ENCODE results near the gene IFNL2. TPM values are rescaled to one million over a fixed set of nuclear protein-coding genes. Genes with fewer than 3 reads are reported as not detected.

The IFNL2 gene
- total and polyA plus RNA-seq, 2 donors (not counting 3 experiments of a cell fraction or from before 2014, with no cell fraction given): not detected

DNA sequence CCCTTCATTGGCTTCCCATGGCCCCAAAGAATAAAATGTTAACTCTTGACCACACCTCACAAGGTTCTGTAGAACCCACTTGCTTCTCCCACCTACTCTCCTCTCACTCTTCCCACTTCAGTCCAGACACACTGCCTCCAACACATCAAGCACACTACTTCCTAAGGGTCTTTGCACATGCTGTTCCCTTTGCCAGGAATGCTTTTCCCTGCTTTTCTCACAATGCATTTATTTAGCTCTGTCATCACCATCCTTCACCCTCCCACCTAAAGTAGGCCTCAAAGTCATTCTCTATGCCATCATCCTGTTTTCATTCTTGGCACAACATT lies 36.0 kb downstream of the IFNL2 start:
- Histone ChIP-seq H3K36me3 (ENCODE audit: control insufficient read depth in 2 of 2, extremely low read depth in 1 of 2, insufficient read depth in 2 of 2, low read length in 2 of 2) (no peaks in the 10 kb centered on the region), H3K27ac (ENCODE audit: insufficient read depth, low read depth, low read length) (no peak overlapping the region), H3K79me2 (ENCODE audit: control insufficient read depth, insufficient read depth, low read length) (no peaks in the 10 kb centered on the region), H2AFZ (ENCODE audit: low read depth, low read length) (no peak overlapping the region), H3K4me1 (ENCODE audit: control insufficient read depth, extremely low read depth, insufficient read depth, low read length) (no peaks in the 10 kb centered on the region), H3K27me3 (ENCODE audit: control insufficient read depth in 2 of 2, insufficient read depth in 2 of 2, low read length in 2 of 2) (peaks cover 39 to 53% of the 10 kb centered on the region in 2 experiments), H3K4me2 (ENCODE audit: insufficient read depth, low read length) (no peak overlapping the region), H3K9ac (replicated peaks; ENCODE audit: extremely low read depth, insufficient read depth, low read length) (no peak overlapping the region), H4K20me1 (replicated peaks; ENCODE audit: control insufficient read depth, extremely low read depth, insufficient read depth, low read length) (no peaks in the 10 kb centered on the region), H3K9me3 (replicated peaks; ENCODE audit: control insufficient read depth, insufficient read depth, low read length) (no peaks in the 10 kb centered on the region), H3K4me3 (replicated peaks in 1 of 3; ENCODE audit: insufficient read depth in 1 of 3, low read depth in 1 of 3, low read length in 3 of 3) (no peak overlapping the region), H3K9me1 (replicated peaks; ENCODE audit: control insufficient read depth, extremely low read depth, insufficient read depth, low read length) (no peaks in the 10 kb centered on the region)
- CTCF ChIA-PET: no interaction called here
- POLR2A ChIA-PET: no interaction called here
- BruUV-seq (replicated peaks): no TSS peak
- intact Hi-C loops (cut with micrococcal nuclease): no loop called here
- no peak for TF ChIP-seq JUN (IDR thresholded peaks at IDR 0.05; ENCODE audit: borderline replicate concordance, insufficient read depth, insufficient read length, low read depth)
- TF ChIP-seq POLR2AphosphoS5 (IDR thresholded peaks at IDR 0.05; ENCODE audit: insufficient read depth, low read depth, low read length): no peak
- TF ChIP-seq, protein P1, sequence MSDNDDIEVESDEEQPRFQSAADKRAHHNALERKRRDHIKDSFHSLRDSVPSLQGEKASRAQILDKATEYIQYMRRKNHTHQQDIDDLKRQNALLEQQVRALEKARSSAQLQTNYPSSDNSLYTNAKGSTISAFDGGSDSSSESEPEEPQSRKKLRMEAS (IDR thresholded peaks at IDR 0.05; ENCODE audit: insufficient read depth, insufficient read length): no peak
- TF ChIP-seq CTCF (IDR thresholded peaks at IDR 0.05; ENCODE audit: extremely low read depth in 1 of 2, insufficient read depth in 1 of 2, low read depth in 1 of 2, low read length in 2 of 2): no peak
- TF ChIP-seq POLR2A (IDR thresholded peaks at IDR 0.05; ENCODE audit: low read depth, low read length): no peak
- TF ChIP-seq MYC (IDR thresholded peaks at IDR 0.05; ENCODE audit: low read depth, low read length): no peak
- no peak for TF ChIP-seq EZH2 (IDR thresholded peaks at IDR 0.05; ENCODE audit: borderline replicate concordance, low read depth, low read length, severe bottlenecking)
- TF ChIP-seq FOS (IDR thresholded peaks at IDR 0.05; ENCODE audit: borderline replicate concordance, insufficient read depth, low read length): no peak
- no peak for TF ChIP-seq GATA2 (IDR thresholded peaks at IDR 0.05; ENCODE audit: insufficient read depth, insufficient read length, low read depth, low read length)
- DNase-seq (ENCODE audit: low read depth, low spot score) (no peak), FAIRE-seq (no peak)
- dilution Hi-C loops (cut with MboI; ENCODE audit: extremely low pct_ligation_motif_present, low sequenced_read_pairs): no loop called here

Measured in endothelial cell of umbilical vein (primary cell).